GM15510 (cell line): ENCODE results near the gene RAVER1.
A peak's percentile ranks its signal among the peaks of the same experiment; 100 is the strongest.

Experiments used
- POLR2A ChIP-seq: IDR thresholded peaks from 3 replicates; pipeline ENCODE4 v1.6.1; 2011; ENCODE audit warnings: borderline replicate concordance; ENCODE audit not compliant: insufficient read length; ENCODE audit errors: extremely low read depth

The RAVER1 gene

GRCh38 chr19:10271543-10272086, 61.7 kb downstream of the RAVER1 start:
- TF ChIP-seq POLR2A: no peak

DNA sequence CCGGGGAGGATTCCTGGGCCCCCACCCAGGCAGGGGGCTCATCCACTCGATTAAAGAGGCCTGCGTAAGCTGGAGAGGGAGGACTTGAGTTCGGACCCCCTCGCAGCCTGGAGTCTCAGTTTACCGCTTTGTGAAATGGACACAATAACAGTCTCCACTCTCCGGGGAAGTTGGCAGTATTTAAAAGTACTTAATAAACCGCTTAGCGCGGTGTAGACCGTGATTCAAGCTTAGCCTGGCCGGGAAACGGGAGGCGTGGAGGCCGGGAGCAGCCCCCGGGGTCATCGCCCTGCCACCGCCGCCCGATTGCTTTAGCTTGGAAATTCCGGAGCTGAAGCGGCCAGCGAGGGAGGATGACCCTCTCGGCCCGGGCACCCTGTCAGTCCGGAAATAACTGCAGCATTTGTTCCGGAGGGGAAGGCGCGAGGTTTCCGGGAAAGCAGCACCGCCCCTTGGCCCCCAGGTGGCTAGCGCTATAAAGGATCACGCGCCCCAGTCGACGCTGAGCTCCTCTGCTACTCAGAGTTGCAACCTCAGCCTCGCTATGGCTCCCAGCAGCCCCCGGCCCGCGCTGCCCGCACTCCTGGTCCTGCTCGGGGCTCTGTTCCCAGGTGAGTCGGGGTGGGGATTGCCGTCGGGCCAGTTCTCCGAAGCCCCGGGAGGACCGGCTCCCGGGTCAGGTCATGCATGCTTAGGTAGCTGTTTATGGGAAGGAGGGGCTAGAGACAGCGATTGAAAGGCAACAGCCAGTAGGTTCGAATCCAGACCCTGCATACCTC, 62.5 kb downstream of the RAVER1 start, which contains the start of gene ICAM1:
ICAM1 (plus strand) TSS at position 505 of the 779 bp plus-strand sequence; CDS start at position 545, 40 bp downstream.
- peak; percentile 99 for TF ChIP-seq POLR2A

DNA sequence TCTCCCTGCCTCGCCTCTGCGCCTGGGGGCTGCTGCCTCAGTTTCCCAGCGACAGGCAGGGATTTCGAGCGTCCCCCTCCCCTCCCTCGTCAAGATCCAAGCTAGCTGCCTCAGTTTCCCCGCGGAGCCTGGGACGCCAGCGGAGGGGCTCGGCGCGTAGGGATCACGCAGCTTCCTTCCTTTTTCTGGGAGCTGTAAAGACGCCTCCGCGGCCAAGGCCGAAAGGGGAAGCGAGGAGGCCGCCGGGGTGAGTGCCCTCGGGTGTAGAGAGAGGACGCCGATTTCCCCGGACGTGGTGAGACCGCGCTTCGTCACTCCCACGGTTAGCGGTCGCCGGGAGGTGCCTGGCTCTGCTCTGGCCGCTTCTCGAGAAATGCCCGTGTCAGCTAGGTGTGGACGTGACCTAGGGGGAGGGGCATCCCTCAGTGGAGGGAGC, 63.1 kb downstream of the RAVER1 start:
- TF ChIP-seq POLR2A: no peak

- TF ChIP-seq POLR2A: no peak
Measured at GRCh38 chr19:10269333-10270179, 63.8 kb downstream of the RAVER1 start.

GRCh38 chr19:10268071-10268470, 65.3 kb downstream of the RAVER1 start:
- TF ChIP-seq POLR2A: no peak

DNA sequence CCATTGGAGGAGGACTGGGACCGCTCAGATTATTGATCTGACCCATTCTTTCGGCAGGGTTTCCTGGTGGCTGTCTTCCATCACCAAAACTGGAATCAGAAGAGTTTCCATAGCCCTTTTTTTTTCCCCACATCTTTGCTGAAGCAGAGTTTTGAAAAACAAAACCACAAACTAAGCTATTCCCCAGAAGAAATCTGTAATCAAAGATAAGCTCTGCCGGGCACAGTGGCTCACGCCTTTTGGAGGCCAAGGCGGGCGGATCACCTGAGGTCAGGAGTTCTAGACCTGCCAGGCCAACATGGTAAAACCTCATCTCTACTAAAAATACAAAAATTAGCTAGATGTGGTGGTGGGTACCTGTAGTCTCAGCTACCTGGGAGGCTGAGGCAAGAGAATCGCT, 66.6 kb downstream of the RAVER1 start:
- no peak for TF ChIP-seq POLR2A
